DOHH2 (cell line): ENCODE measurements around the gene AJAP1.

ENCODE experiments used
- CTCF ChIP-seq: fragments of 200-600 bp; sonication (generic); IDR thresholded peaks from one replicate; pipeline ENCODE4 v1.5.1; 2014; ENCODE audit warnings: antibody characterized with exemption, mild to moderate bottlenecking, low read depth, low read length; ENCODE audit not compliant: poor library complexity, severe bottlenecking
- EZH2phosphoT487 ChIP-seq: fragments of 200-600 bp; sonication (generic); IDR thresholded peaks from 2 replicates; pipeline ENCODE4 v1.6.1; 2017; ENCODE audit warnings: borderline replicate concordance, mild to moderate bottlenecking, antibody characterized with exemption, low read length, moderate library complexity, mixed read lengths

GRCh38 chr1:4605158-4605557 lies 49.3 kb upstream of the AJAP1 start:
- TF ChIP-seq CTCF: no peak
- TF ChIP-seq EZH2phosphoT487: no peak
